Fibroblast of pulmonary artery (primary cell): ENCODE measurements around the gene PARD6A.
A peak's percentile ranks its signal among the peaks of the same experiment; 100 is the strongest.

ENCODE experiments used
- DNase-seq: peaks from one replicate; pipeline ENCODE4 v3.0.0-alpha.2; 2010; ENCODE audit warnings: low read depth
- H3K4me3 ChIP-seq: replicated peaks from 2 replicates; pipeline ENCODE4 v1.5.1; 2011; ENCODE audit warnings: low read depth, mild to moderate bottlenecking, control low read depth, low read length, moderate library complexity
- TF ChIP-seq, protein P1 (sequence below): IDR thresholded peaks from 2 replicates; pipeline ENCODE4 v1.5.1; 2011; ENCODE audit warnings: mild to moderate bottlenecking, control low read depth, low read length, inconsistent platforms; ENCODE audit errors: missing control alignments

The PARD6A gene

GRCh38 chr16:67660564-67661028 lies at the start of gene PARD6A:
PARD6A (plus strand) TSS chr16:67660960; CDS start chr16:67661039, 79 bp downstream.
- H3K4me3 ChIP-seq: peak within 1 kb of the TSS; percentile 92
- peak; percentile 97 for DNase-seq
- TF ChIP-seq, protein P1, sequence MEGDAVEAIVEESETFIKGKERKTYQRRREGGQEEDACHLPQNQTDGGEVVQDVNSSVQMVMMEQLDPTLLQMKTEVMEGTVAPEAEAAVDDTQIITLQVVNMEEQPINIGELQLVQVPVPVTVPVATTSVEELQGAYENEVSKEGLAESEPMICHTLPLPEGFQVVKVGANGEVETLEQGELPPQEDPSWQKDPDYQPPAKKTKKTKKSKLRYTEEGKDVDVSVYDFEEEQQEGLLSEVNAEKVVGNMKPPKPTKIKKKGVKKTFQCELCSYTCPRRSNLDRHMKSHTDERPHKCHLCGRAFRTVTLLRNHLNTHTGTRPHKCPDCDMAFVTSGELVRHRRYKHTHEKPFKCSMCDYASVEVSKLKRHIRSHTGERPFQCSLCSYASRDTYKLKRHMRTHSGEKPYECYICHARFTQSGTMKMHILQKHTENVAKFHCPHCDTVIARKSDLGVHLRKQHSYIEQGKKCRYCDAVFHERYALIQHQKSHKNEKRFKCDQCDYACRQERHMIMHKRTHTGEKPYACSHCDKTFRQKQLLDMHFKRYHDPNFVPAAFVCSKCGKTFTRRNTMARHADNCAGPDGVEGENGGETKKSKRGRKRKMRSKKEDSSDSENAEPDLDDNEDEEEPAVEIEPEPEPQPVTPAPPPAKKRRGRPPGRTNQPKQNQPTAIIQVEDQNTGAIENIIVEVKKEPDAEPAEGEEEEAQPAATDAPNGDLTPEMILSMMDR: no peak

GRCh38 chr16:67613808-67614207 lies 47.0 kb upstream of the PARD6A start:
- no peak for DNase-seq
- H3K4me3 ChIP-seq: no peak overlapping the region
- TF ChIP-seq, protein P1: peak; percentile 5

DNA sequence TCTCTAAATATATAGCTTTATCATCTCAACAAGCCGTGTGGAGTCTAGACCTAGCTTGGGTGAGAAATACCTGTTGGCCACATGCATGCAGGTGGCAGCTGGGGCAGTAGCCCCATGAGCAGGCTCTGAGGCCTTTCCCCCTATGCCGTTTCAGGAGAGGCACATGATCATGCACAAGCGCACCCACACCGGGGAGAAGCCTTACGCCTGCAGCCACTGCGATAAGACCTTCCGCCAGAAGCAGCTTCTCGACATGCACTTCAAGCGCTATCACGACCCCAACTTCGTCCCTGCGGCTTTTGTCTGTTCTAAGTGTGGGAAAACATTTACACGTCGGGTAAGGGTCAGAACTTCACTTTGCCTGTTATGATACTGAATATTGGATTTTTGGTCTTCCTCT lies 32.5 kb upstream of the PARD6A start:
- TF ChIP-seq, protein P1: no peak
- H3K4me3 ChIP-seq: no peak overlapping the region
- no peak for DNase-seq

DNA sequence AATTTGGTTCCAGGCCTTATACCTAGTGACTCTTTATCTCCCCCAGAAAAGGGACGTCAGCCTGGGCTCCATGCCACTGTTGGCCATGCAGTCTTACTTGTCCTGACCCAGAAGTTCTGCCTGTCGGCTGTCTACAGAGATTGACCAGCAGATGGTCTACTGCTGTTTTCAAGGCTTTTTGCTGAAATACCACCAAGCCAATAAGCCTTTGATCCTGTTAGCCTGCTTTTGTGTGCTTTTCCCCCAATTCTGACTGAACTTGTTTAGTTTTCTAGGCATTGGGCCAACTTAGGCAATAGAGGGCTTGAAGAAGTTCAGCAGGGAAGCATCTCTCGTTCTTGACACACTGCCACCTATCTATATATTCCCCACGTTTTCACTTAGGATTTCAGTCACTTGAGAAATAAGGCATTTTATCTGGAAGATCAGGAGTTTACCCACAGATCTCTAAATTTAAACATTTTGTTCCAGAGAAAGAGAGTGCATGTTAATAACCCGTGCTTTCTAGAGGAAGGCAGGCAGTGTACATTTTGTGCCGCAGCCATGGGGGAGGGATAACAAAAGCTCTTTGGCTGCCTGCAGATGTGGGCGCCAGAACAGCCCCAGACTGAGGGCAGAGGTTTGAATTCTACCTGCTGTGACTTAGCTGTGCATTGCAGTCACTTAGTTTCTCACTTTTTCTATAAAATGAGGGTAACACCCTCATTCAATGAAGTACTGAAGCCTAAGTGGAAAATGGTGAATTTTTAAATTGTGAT lies 28.2 kb upstream of the PARD6A start:
- DNase-seq: peak; percentile 54
- TF ChIP-seq, protein P1: no peak
- no peak overlapping the region for H3K4me3 ChIP-seq

DNA sequence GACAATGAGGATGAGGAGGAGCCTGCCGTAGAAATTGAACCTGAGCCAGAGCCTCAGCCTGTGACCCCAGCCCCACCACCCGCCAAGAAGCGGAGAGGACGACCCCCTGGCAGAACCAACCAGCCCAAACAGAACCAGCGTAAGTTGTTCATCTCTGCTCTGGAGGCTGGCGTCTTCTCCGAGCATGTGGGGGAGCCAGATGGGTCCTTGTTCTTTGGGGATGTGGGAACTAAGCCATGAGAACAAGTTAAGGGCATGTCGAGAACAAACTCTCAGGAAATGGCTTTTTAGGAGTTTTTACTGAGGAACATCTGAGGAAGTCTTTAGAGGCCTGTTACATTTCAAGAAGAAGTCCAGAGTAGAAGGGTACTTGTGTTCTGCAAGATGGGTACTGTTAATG lies 24.0 kb upstream of the PARD6A start:
- TF ChIP-seq, protein P1: no peak
- no peak overlapping the region for H3K4me3 ChIP-seq
- no peak for DNase-seq

- H3K4me3 ChIP-seq: no peak overlapping the region
- TF ChIP-seq, protein P1: no peak
- no peak for DNase-seq
Measured at GRCh38 chr16:67637625-67638024, 23.1 kb upstream of the PARD6A start.
